ENCODE measurements around the gene PRDX5.

Gene PRDX5

GRCh38 chr11:64284962-64285884, 32.7 kb upstream of the PRDX5 start, which contains the start of gene GPR137:
TSS of gene GPR137 (plus strand) at chr11:64285848. CDS start at chr11:64286525, 677 bp downstream.
- in situ Hi-C loops (cut with MboI; ENCODE audit: low pct_unique_long_range_greater_than_20kb, low sequenced_read_pairs, unreplicated experiment) = no loop called here
- TF ChIP-seq CTCF (IDR thresholded peaks at IDR 0.05; ENCODE audit: extremely low read depth, insufficient read depth, missing control alignments) = no peak
- peak; percentile 97 for DNase-seq (ENCODE audit: low spot score)

- DNase-seq (ENCODE audit: low spot score) = no peak
- peak; percentile 45 for TF ChIP-seq CTCF (IDR thresholded peaks at IDR 0.05; ENCODE audit: extremely low read depth, insufficient read depth, missing control alignments)
- in situ Hi-C loops (cut with MboI; ENCODE audit: low pct_unique_long_range_greater_than_20kb, low sequenced_read_pairs, unreplicated experiment) = no loop called here
Observed at GRCh38 chr11:64285885-64286800, 31.8 kb upstream of the PRDX5 start.

- in situ Hi-C loops (cut with MboI; ENCODE audit: low pct_unique_long_range_greater_than_20kb, low sequenced_read_pairs, unreplicated experiment) = no loop called here
- no peak for TF ChIP-seq CTCF (IDR thresholded peaks at IDR 0.05; ENCODE audit: extremely low read depth, insufficient read depth, missing control alignments)
- DNase-seq (ENCODE audit: low spot score) = no peak
Observed at GRCh38 chr11:64286801-64287159, 31.1 kb upstream of the PRDX5 start.

GRCh38 chr11:64287676-64288352, 30.1 kb upstream of the PRDX5 start:
- TF ChIP-seq CTCF (IDR thresholded peaks at IDR 0.05; ENCODE audit: extremely low read depth, insufficient read depth, missing control alignments) = no peak
- no peak for DNase-seq (ENCODE audit: low spot score)
- in situ Hi-C loops (cut with MboI; ENCODE audit: low pct_unique_long_range_greater_than_20kb, low sequenced_read_pairs, unreplicated experiment) = no loop called here

GRCh38 chr11:64288353-64288750, 29.6 kb upstream of the PRDX5 start:
- in situ Hi-C loops (cut with MboI; ENCODE audit: low pct_unique_long_range_greater_than_20kb, low sequenced_read_pairs, unreplicated experiment) = no loop called here
- no peak for DNase-seq (ENCODE audit: low spot score)
- no peak for TF ChIP-seq CTCF (IDR thresholded peaks at IDR 0.05; ENCODE audit: extremely low read depth, insufficient read depth, missing control alignments)

GRCh38 chr11:64289002-64289564, 28.8 kb upstream of the PRDX5 start:
- in situ Hi-C loops (cut with MboI; ENCODE audit: low pct_unique_long_range_greater_than_20kb, low sequenced_read_pairs, unreplicated experiment) = no loop called here
- TF ChIP-seq CTCF (IDR thresholded peaks at IDR 0.05; ENCODE audit: extremely low read depth, insufficient read depth, missing control alignments) = no peak
- no peak for DNase-seq (ENCODE audit: low spot score)
